NCI-H128 (cell line): ENCODE data around the gene BPIFB3.
"Not testable (repeated sequence)": the region's sequence is repeated elsewhere in the genome, so short reads cannot be mapped to it uniquely, and the experiment has no call there.

Experiments used
- DNase-seq: peaks from one replicate; lab custom pipeline; 2025; ENCODE audit not compliant: unreplicated experiment; lab: John Stamatoyannopoulos, UW

BPIFB3 gene

DNA sequence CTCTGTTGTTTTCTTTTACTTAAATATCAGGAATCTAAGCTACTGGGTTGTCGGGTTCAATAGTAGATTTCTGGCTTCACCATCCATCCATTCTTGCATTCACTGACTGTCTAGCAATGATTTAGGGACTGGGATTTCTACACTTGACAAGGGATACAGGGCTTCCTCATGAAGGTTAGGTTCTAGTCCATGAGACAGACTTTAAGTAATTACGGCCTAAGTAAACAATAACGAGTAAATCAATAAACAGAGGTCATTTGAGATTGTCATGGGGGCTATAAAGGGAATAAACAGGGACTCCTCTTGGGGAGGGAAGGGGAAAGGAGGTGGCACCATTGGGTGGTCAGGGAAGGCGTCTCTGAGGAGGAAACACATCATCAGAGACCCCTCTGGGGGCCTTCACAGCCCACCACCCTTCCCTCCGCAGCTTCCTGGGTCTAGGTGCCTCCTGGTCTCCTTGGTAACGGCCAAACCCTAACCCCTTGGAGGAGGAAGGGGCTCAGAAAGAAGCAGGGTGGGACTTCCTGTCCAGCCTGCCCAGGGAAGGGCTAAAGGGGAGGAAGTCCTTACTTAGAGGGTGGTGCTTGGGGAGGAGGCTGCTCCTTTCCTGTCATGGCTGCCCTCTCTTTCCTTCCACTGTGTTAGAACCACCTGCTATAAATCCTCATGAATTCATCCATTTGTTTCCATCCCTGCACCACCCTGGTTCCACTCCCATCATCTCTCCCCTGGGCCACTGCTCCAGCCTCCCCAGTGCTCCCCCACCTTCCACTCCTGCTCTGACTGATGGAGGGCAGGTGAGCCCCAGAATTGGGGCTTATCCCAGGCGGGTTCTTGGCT lies 59.1 kb downstream of the BPIFB3 start:
- no peak for DNase-seq

DNA sequence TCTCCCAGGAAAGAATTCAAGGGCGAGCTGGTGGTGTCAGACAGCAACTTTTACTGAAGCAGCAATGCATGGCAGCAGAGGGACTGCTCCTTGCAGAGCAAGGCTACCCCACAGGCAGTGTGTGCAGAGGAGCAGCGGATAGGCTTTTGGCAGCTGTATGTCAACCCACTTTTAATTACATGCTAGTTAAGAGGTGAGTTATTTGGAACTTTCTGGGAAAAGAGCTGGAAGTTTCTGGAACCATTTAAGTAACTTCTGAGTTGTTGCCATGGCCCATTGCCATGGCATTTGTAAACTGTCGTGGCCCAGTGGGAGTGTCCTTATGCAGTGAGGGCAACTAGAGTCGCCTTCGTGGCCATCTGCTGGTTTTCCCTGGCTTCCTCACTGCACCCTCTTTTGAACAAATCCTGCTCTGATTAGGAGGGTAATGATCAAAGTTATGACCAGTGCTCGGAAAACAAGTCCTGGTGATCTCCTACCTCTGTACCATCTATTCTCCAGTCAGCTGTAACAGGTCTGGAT lies 59.7 kb downstream of the BPIFB3 start:
- DNase-seq, result no peak

DNA sequence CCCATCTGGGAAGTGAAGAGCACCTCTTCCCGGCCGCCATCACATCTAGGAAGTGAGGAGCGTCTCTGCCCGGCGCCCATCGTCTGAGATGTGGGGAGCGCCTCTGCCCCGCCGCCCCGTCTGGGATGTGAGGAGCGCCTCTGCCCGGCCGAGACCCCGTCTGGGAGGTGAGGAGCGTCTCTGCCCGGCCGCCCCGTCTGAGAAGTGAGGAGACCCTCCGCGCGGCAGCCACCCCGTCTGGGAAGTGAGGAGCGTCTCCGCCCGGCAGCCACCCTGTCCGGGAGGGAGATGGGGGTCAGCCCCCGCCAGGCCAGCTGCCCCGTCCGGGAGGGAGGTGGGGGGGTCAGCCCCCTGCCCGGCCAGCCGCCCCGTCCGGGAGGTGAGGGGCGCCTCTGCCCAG lies 61.8 kb downstream of the BPIFB3 start:
- DNase-seq, result not testable (repeated sequence)

DNA sequence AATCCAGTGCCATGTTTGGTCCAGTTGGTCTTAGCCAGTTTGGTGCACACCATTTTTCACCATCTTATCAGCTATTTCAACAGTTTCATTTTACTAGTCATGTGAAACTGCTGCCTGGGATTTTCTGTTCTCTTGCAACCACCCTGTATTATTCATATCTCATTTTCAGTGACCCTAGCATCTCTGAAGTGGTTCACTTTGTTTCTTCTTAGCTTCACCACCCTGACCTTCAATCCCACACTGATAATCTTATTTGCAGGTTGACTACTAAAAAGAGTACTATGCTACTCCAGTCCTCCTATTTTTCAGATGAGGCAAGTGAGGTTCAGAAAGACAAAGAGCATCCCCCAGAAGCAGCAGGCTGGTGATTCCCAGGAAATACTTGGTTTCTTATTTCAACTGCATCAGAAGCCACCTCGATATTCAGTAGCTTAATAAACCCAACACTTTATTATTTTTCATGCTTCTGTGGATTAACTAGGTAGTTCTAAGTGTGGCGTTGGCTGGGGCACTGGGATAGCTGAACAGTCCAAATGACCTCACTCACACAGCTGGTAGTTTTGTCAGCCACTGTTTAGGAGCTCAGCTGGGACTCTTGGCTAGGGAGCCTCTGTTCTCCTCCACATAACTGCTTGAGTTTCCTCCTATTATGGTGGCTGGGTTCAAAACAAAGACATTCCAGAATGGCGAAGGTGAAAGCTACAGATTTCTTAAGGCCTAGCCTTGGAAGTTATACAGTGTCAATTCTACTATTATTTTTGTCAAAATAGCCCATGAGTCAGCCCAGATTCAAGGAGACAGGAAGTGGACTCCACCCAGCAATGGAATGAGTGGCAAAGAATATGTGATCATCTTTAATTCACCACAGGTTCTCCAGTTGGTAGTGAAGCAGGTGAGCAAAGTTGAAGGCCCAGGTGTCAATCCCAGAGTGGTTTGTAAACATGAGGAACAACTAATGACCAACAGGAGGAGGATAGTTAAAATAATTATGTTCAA lies 66.3 kb downstream of the BPIFB3 start:
- no peak for DNase-seq

DNA sequence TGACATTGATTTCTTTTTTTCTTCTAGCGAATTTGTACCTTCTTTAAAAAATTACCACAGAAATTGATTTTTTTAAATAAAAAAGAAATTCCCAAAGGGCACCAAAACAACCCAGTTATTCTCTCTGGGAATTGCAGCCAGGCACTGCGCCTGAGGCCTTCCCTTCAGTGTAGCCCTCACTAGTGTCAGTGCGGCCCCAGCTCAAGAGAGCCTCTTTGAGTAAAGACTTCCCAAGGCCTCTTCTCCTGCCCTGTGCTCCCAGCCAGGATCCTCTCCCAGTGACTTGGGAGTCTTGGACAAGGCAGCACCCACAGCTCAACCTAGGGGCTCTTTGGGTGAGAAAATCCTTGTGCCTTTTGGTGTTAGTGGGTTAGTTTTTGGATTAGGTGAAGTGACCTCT lies 67.2 kb downstream of the BPIFB3 start:
- DNase-seq, result no peak

DNA sequence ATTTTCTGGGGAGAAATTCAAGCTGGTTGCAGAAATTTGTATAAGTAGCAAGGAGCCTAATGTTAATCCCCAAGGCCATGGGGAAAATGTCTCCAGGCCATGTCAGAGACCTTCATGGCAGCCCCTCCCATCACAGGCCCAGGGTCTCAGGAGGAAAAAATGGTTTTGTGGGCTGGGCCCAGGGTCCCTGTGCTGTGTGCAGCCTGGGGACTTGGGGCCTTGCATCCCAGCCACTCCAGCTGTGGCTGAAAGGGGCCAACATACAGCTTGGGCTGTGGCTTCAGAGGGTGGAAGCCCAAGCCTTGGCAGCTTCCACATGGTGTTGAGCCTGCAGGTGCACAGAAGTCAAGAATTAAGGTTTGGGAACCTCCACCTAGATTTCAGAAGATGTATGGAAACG lies 68.6 kb downstream of the BPIFB3 start:
- not testable (repeated sequence) for DNase-seq
